Liver (tissue), 3 donors: ENCODE data around the gene RAI14.

ENCODE experiments used
- ATF3 ChIP-seq: IDR thresholded peaks from 2 replicates; pipeline ENCODE4 v1.6.1; 2016; ENCODE audit warnings: antibody characterized with exemption
- CTCF ChIP-seq: fragments of 150-350 bp; IDR thresholded peaks from 2 replicates; pipeline ENCODE4 v1.5.1; 2017; ENCODE audit warnings: improper control_type of control experiment, low read depth, low read length; ENCODE audit not compliant: missing input control
- FOXA2 ChIP-seq: IDR thresholded peaks from 2 replicates; pipeline ENCODE4 v1.6.1; 2016; ENCODE audit warnings: antibody characterized with exemption
- GABPA ChIP-seq, 2 donors: IDR thresholded peaks in 1 of 2; conservative IDR thresholded peaks in 1 of 2; 2 replicates each; pipeline ENCODE4 v1.6.1; 2016; ENCODE audit warnings: antibody characterized with exemption in 2 of 2, mild to moderate bottlenecking in 1 of 2, moderate library complexity in 1 of 2
- HNF4A ChIP-seq, 2 donors: conservative IDR thresholded peaks; 2 replicates each; pipeline ENCODE4 v1.6.1; 2016; ENCODE audit warnings: antibody characterized with exemption in 2 of 2, mild to moderate bottlenecking in 2 of 2
- HNF4G ChIP-seq: IDR thresholded peaks from 2 replicates; pipeline ENCODE4 v1.6.1; 2016; ENCODE audit warnings: antibody characterized with exemption
- JUND ChIP-seq, 2 donors: IDR thresholded peaks; 2 replicates each; pipeline ENCODE4 v1.6.1; 2016; ENCODE audit warnings: antibody characterized with exemption in 2 of 2
- MAX ChIP-seq: IDR thresholded peaks from 2 replicates; pipeline ENCODE4 v1.6.1; 2016; ENCODE audit warnings: antibody characterized with exemption
- RAD21 ChIP-seq, 2 donors: IDR thresholded peaks; 2 replicates each; pipeline ENCODE4 v1.6.1; 2016; ENCODE audit warnings: antibody characterized with exemption in 2 of 2, mild to moderate bottlenecking in 2 of 2
- REST ChIP-seq: IDR thresholded peaks from 2 replicates; pipeline ENCODE4 v1.6.1; 2016; ENCODE audit warnings: antibody characterized with exemption, mild to moderate bottlenecking
- SP1 ChIP-seq: IDR thresholded peaks from 2 replicates; pipeline ENCODE4 v1.6.1; 2018; ENCODE audit warnings: antibody characterized with exemption, mild to moderate bottlenecking
- TAF1 ChIP-seq: conservative IDR thresholded peaks from 2 replicates; pipeline ENCODE4 v1.6.1; 2016; ENCODE audit warnings: antibody characterized with exemption, mild to moderate bottlenecking
- donor health status: healthy.
- donor health status: healthy.

GRCh38 chr5:34666392-34667080 is 10.4 kb downstream of the RAI14 start:
- TF ChIP-seq CTCF (no peak), GABPA (IDR thresholded peaks at IDR 0.05 in 1 of 2, conservative IDR thresholded peaks at IDR 0.05 in 1 of 2) (no peak), TAF1 (no peak), HNF4A (conservative IDR thresholded peaks at IDR 0.05) (no peak), RAD21 (IDR thresholded peaks at IDR 0.05) (no peak), MAX (no peak), FOXA2 (no peak), ATF3 (no peak), SP1 (no peak), JUND (IDR thresholded peaks at IDR 0.05) (no peak), REST (no peak), HNF4G (no peak)
